Esophagus muscularis mucosa (tissue), 4 donors: ENCODE measurements around the gene ANKRD60. TPM values are rescaled to one million over a fixed set of nuclear protein-coding genes. Genes with fewer than 3 reads are reported as not detected.

Source experiments
- DNase-seq: peaks from one replicate; pipeline ENCODE4 v3.0.0-alpha.2; 2017; ENCODE audit errors: extremely low spot score
- H3K27ac ChIP-seq, 4 donors: fragments of 200-600 bp; sonication (generic); replicated peaks in 1 of 4; 1 replicate in 3 of 4; 2 replicates in 1 of 4; pipeline ENCODE4 v1.5.1; 2016 to 2019; ENCODE audit warnings: mild to moderate bottlenecking in 1 of 4
- H3K27me3 ChIP-seq, 4 donors: fragments of 200-600 bp; sonication (generic); one replicate each; pipeline versions ENCODE4 v1.5.1 to v1.6.0; 2016 to 2019
- H3K36me3 ChIP-seq, 4 donors: fragments of 200-600 bp; sonication (generic); one replicate each; pipeline ENCODE4 v1.5.1; 2016 to 2019
- H3K4me1 ChIP-seq, 4 donors: fragments of 200-600 bp; sonication (generic); one replicate each; pipeline ENCODE4 v1.5.1; 2016 to 2019
- H3K4me3 ChIP-seq, 4 donors: fragments of 200-600 bp; sonication (generic); 1 replicate in 2 of 4; 2 replicates in 2 of 4; pipeline ENCODE4 v1.5.1; 2016 to 2019; ENCODE audit warnings: mild to moderate bottlenecking in 4 of 4, moderate library complexity in 1 of 4
- H3K9me3 ChIP-seq, 4 donors: fragments of 200-600 bp; sonication (generic); 1 replicate in 3 of 4; 2 replicates in 1 of 4; pipeline ENCODE4 v1.5.1; 2016 to 2019
- CTCF ChIP-seq, 3 experiments: fragments of 200-600 bp in 2 of 3; fragments of 450-650 bp in 1 of 3; sonication (generic) in 2 of 3; IDR thresholded peaks; one replicate each; pipeline ENCODE4 v1.5.1; 2017 to 2019; ENCODE audit warnings: antibody characterized with exemption in 3 of 3, mild to moderate bottlenecking in 2 of 3, moderate library complexity in 1 of 3
- EP300 ChIP-seq: sonication (generic); formaldehyde crosslinking; IDR thresholded peaks from one replicate; pipeline ENCODE4 v1.6.1; 2017; ENCODE audit warnings: antibody characterized with exemption
- POLR2A ChIP-seq: fragments of 450-650 bp; IDR thresholded peaks from one replicate; pipeline ENCODE4 v1.6.1; 2017; ENCODE audit warnings: antibody characterized with exemption, moderate library complexity, mild to moderate bottlenecking, low read depth
- POLR2AphosphoS5 ChIP-seq, 2 donors: sonication (generic); formaldehyde crosslinking; IDR thresholded peaks; one replicate each; pipeline ENCODE4 v1.6.1; 2017; ENCODE audit warnings: antibody characterized with exemption in 2 of 2
- WGBS: methylation state at CpG from one replicate; pipeline ENCODE4 v1.1.5; 2018; 5-methylcytosine and 5-hydroxymethylcytosine counted together
- intact Hi-C: fragments of 100-400 bp; cut with DNase I; formaldehyde crosslinking; loops from one replicate; pipeline ENCODE4 v1.15.1; 2023
- total RNA-seq, 4 donors: library from RNA; depleted of rRNA; stranded (reverse); fragments of >200 nt; gene quantifications; one replicate each; pipeline versions ENCODE4 v1.1.0 to v1.2.1, GENCODE V29; 2016

Gene ANKRD60
- total RNA-seq, 4 donors from 2014 or later = not detected

- no peak for DNase-seq
- Histone ChIP-seq H3K4me3 (no peak overlapping the region), H3K9me3 (peaks cover 0 to 16% (median 11%) of the 10 kb centered on the region in 4 donors), H3K27ac (no peak overlapping the region), H3K4me1 (no peaks in the 10 kb centered on the region), H3K27me3 (peaks cover 0 to 59% (median 5%) of the 10 kb centered on the region in 4 donors), H3K36me3 (no peaks in the 10 kb centered on the region)
- no peak for TF ChIP-seq POLR2A
- TF ChIP-seq EP300 = no peak
- no peak for TF ChIP-seq POLR2AphosphoS5 (IDR thresholded peaks at IDR 0.05)
- TF ChIP-seq CTCF (IDR thresholded peaks at IDR 0.05) = no peak
- 59% methylated on average over 4 of the region's 6 CpGs for WGBS
- intact Hi-C loops = no loop called here
Observed at GRCh38 chr20:58218665-58219341, 9.7 kb downstream of the ANKRD60 start.

GRCh38 chr20:58216334-58216733, 12.1 kb downstream of the ANKRD60 start:
- no peak overlapping the region for H3K4me3 ChIP-seq
- no peaks in the 10 kb centered on the region for H3K4me1 ChIP-seq
- no peak for DNase-seq
- TF ChIP-seq POLR2A (no peak), EP300 (no peak), CTCF (IDR thresholded peaks at IDR 0.05) (no peak), POLR2AphosphoS5 (IDR thresholded peaks at IDR 0.05) (no peak)
- intact Hi-C loops = no loop called here
- H3K9me3 ChIP-seq = peaks cover 0 to 16% (median 11%) of the 10 kb centered on the region in 4 donors
- peaks cover 0 to 48% (median 5%) of the 10 kb centered on the region in 4 donors for H3K27me3 ChIP-seq
- H3K36me3 ChIP-seq = no peaks in the 10 kb centered on the region
- WGBS = 48% methylated on average over 4 of the region's 4 CpGs
- H3K27ac ChIP-seq = no peak overlapping the region

- intact Hi-C loops = no loop called here
- Histone ChIP-seq H3K4me1 (peaks cover 0 to under 1% (median under 1%) of the 10 kb centered on the region in 4 donors), H3K9me3 (peaks cover 0 to 16% (median 11%) of the 10 kb centered on the region in 4 donors), H3K4me3 (no peak overlapping the region), H3K27ac (no peak overlapping the region), H3K27me3 (peaks cover 2 to 46% (median 5%) of the 10 kb centered on the region in 4 donors), H3K36me3 (no peaks in the 10 kb centered on the region)
- no peak for DNase-seq
- 91% methylated on average over 6 of the region's 6 CpGs for WGBS
- no peak for TF ChIP-seq EP300
- TF ChIP-seq CTCF (IDR thresholded peaks at IDR 0.05) = no peak
- TF ChIP-seq POLR2AphosphoS5 (IDR thresholded peaks at IDR 0.05) = no peak
- TF ChIP-seq POLR2A = no peak
Observed at GRCh38 chr20:58215116-58215515, 13.3 kb downstream of the ANKRD60 start.

- H3K27me3 ChIP-seq = peaks cover 2 to 41% (median 5%) of the 10 kb centered on the region in 4 donors
- TF ChIP-seq POLR2A (no peak), CTCF (IDR thresholded peaks at IDR 0.05) (no peak), EP300 (no peak)
- no peak overlapping the region for H3K27ac ChIP-seq
- peaks cover 0 to 8% (median 4%) of the 10 kb centered on the region in 4 donors for H3K4me1 ChIP-seq
- no peak for DNase-seq
- H3K36me3 ChIP-seq = no peaks in the 10 kb centered on the region
- WGBS = 91% methylated on average over 8 of the region's 8 CpGs
- intact Hi-C loops = no loop called here
- H3K9me3 ChIP-seq = peaks cover 0 to 12% (median 11%) of the 10 kb centered on the region in 4 donors
- no peak overlapping the region for H3K4me3 ChIP-seq
Observed at GRCh38 chr20:58214310-58214709, 14.1 kb downstream of the ANKRD60 start.
